Esophagus squamous epithelium (tissue), 5 donors: ENCODE data around the gene FSTL4. TPM values are rescaled to one million over a fixed set of nuclear protein-coding genes. Genes with fewer than 3 reads are reported as not detected.

ENCODE experiments used
- DNase-seq: peaks from one replicate; lab custom pipeline; 2025; lab: John Stamatoyannopoulos, UW
- H3K27ac ChIP-seq, 4 donors: fragments of 200-600 bp; sonication (generic); one replicate each; pipeline ENCODE4 v1.5.1; 2016 to 2019; ENCODE audit warnings: mild to moderate bottlenecking in 1 of 4
- H3K27me3 ChIP-seq, 4 donors: fragments of 200-600 bp; sonication (generic); 1 replicate in 3 of 4; 2 replicates in 1 of 4; pipeline versions ENCODE4 v1.5.1 to v1.6.0; 2017 to 2021; ENCODE audit warnings: antibody characterized with exemption in 1 of 4
- H3K36me3 ChIP-seq, 3 donors: fragments of 200-600 bp; sonication (generic); one replicate each; pipeline ENCODE4 v1.5.1; 2016 to 2019
- H3K4me1 ChIP-seq, 3 donors: fragments of 200-600 bp; sonication (generic); one replicate each; pipeline ENCODE4 v1.5.1; 2017 to 2019
- H3K4me3 ChIP-seq, 4 donors: fragments of 200-600 bp; sonication (generic); 1 replicate in 3 of 4; 2 replicates in 1 of 4; pipeline ENCODE4 v1.5.1; 2016 to 2019; ENCODE audit warnings: mild to moderate bottlenecking in 2 of 4, moderate library complexity in 1 of 4
- H3K9me3 ChIP-seq, 3 donors: fragments of 200-600 bp; sonication (generic); one replicate each; pipeline ENCODE4 v1.5.1; 2016 to 2019
- CTCF ChIP-seq, 6 experiments: fragments of 450-650 bp in 4 of 6; fragments of 200-600 bp in 2 of 6; sonication (generic) in 2 of 6; IDR thresholded peaks; one replicate each; pipeline ENCODE4 v1.5.1; 2016 to 2019; ENCODE audit warnings: antibody characterized with exemption in 6 of 6, mild to moderate bottlenecking in 4 of 6, moderate library complexity in 4 of 6
- POLR2A ChIP-seq, 4 donors: fragments of 450-650 bp; IDR thresholded peaks; one replicate each; pipeline ENCODE4 v1.6.1; 2017; ENCODE audit warnings: antibody characterized with exemption in 4 of 4, mild to moderate bottlenecking in 4 of 4, moderate library complexity in 3 of 4
- WGBS, 2 donors: methylation state at CpG; one replicate each; pipeline ENCODE4 v1.1.5; 2018; 5-methylcytosine and 5-hydroxymethylcytosine counted together
- intact Hi-C: fragments of 100-400 bp; cut with DNase I; formaldehyde crosslinking; loops from one replicate; pipeline ENCODE4 v1.15.0; 2022
- total RNA-seq, 4 donors: library from RNA; depleted of rRNA; stranded (reverse); fragments of >200 nt; gene quantifications; one replicate each; pipeline ENCODE4 v1.1.0, GENCODE V29; 2016
- donor health status: DM: yes; HTN: yes; CAD: no.

The FSTL4 gene
- total RNA-seq, 4 donors from 2014 or later: 0.53 to 4.1 (median 1.4) TPM

GRCh38 chr5:133613184-133613583, 843 bp upstream of the FSTL4 start:
- H3K27me3 ChIP-seq: peaks cover 0 to 79% (median 7%) of the 10 kb centered on the region in 4 donors
- no peaks in the 10 kb centered on the region for H3K9me3 ChIP-seq
- TF ChIP-seq POLR2A (IDR thresholded peaks at IDR 0.05): no peak
- H3K27ac ChIP-seq: no peak overlapping the region
- H3K4me1 ChIP-seq: peaks cover 15 to 25% (median 17%) of the 10 kb centered on the region in 3 donors
- WGBS, 2 donors: 59 to 86% methylated on average over 2 to 4 of the region's 5 CpGs
- intact Hi-C loops: no loop called here
- no peak for DNase-seq
- H3K4me3 ChIP-seq: no peak overlapping the region
- no peaks in the 10 kb centered on the region for H3K36me3 ChIP-seq

GRCh38 chr5:133611357-133612248, 738 bp downstream of the FSTL4 start:
- Histone ChIP-seq H3K36me3 (no peaks in the 10 kb centered on the region), H3K4me3 (peak overlapping the region; percentile 31 to 62 (median 45)), H3K27me3 (peaks cover 0 to 88% (median 7%) of the 10 kb centered on the region in 4 donors), H3K27ac (no peak overlapping the region), H3K4me1 (peaks cover 15 to 25% (median 17%) of the 10 kb centered on the region in 3 donors), H3K9me3 (no peaks in the 10 kb centered on the region)
- WGBS, 2 donors: 0 to 3% methylated on average over 7 to 25 of the region's 91 CpGs
- TF ChIP-seq CTCF (IDR thresholded peaks at IDR 0.05): no peak
- TF ChIP-seq POLR2A (IDR thresholded peaks at IDR 0.05): no peak
- intact Hi-C loops: no loop called here
- DNase-seq: no peak

- Histone ChIP-seq H3K27me3 (peaks cover 0 to 85% (median 7%) of the 10 kb centered on the region in 4 donors), H3K27ac (no peak overlapping the region), H3K36me3 (no peaks in the 10 kb centered on the region), H3K4me1 (peaks cover 15 to 25% (median 17%) of the 10 kb centered on the region in 3 donors), H3K4me3 (peak overlapping the region; percentile 31 to 62 (median 45)), H3K9me3 (no peaks in the 10 kb centered on the region)
- no peak for DNase-seq
- intact Hi-C loops: no loop called here
- WGBS, 2 donors: 17 to 37% methylated on average over 14 to 30 of the region's 57 CpGs
- no peak for TF ChIP-seq POLR2A (IDR thresholded peaks at IDR 0.05)
- peak in 5 of 6 experiments; percentile 32 to 62 (median 41) for TF ChIP-seq CTCF (IDR thresholded peaks at IDR 0.05)
Observed at GRCh38 chr5:133610489-133611356, 1.6 kb downstream of the FSTL4 start.

- H3K27me3 ChIP-seq: peaks cover 0 to 55% (median 7%) of the 10 kb centered on the region in 4 donors
- intact Hi-C loops: no loop called here
- WGBS, 2 donors: 66 to 87% methylated on average over 4 to 6 of the region's 6 CpGs
Observed at GRCh38 chr5:133607451-133607850, 4.9 kb downstream of the FSTL4 start.

More at GRCh38 chr5:133607451-133607850, 4.9 kb downstream of the FSTL4 start:
- Histone ChIP-seq H3K9me3 (no peaks in the 10 kb centered on the region), H3K36me3 (no peaks in the 10 kb centered on the region), H3K4me1 (peaks cover 14 to 26% (median 15%) of the 10 kb centered on the region in 3 donors), H3K27ac (no peak overlapping the region), H3K4me3 (no peak overlapping the region)
- DNase-seq: no peak
- no peak for TF ChIP-seq POLR2A (IDR thresholded peaks at IDR 0.05)
- no peak for TF ChIP-seq CTCF (IDR thresholded peaks at IDR 0.05)
